ENCODE results near the gene TXK.

DNA sequence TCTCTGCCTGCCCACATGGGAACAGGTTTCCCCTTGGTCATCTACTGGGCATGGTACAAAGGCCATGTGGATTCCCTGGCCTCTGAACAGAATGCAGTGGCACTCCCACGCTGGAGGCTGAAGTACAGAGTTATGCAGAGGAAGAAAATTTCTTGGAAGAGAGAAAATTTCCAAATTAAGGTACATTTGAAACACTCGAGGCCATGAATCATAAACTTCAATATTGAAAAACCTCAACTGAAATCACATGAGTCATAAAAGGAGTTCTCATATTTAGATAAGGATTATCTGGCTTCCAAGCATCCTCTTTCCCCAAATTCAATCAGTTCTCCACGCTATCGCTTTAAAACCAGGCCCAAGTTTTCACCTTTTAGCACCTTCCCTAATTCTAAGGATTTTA lies 28.1 kb upstream of the TXK start:
- TF ChIP-seq EZH2phosphoT487 (IDR thresholded peaks at IDR 0.05; ENCODE audit: insufficient read depth, low read depth), result no peak
- TF ChIP-seq EZH2 (IDR thresholded peaks at IDR 0.05; ENCODE audit: insufficient read depth, poor library complexity, severe bottlenecking), result no peak

Data from GM23248 (cell line).